AG04449 (cell line): ENCODE data around the gene FKBP5.
"Not testable (repeated sequence)": the region's sequence is repeated elsewhere in the genome, so short reads cannot be mapped to it uniquely, and the experiment has no call there.

ENCODE experiments used
- CTCF ChIA-PET: fragments of 350-600 bp; formaldehyde crosslinking; extraction: SDS; loops from one replicate; lab custom pipeline; 2021; ENCODE audit warnings: antibody characterized with exemption; lab: Yijun Ruan, JAX
- POLR2A ChIA-PET: fragments of 400-600, 350-600 bp; formaldehyde crosslinking; extraction: SDS; loops from one replicate; lab custom pipeline; 2020; ENCODE audit warnings: antibody characterized with exemption, inconsistent platforms; lab: Yijun Ruan, JAX
- DNase-seq: peaks from one replicate; pipeline ENCODE4 v3.0.0-alpha.2; 2010; ENCODE audit warnings: low read depth, low spot score
- H3K4me3 ChIP-seq: 2 replicates; pipeline ENCODE4 v1.5.1; 2011; ENCODE audit warnings: low read depth, mild to moderate bottlenecking, control low read depth, low read length
- CTCF ChIP-seq: IDR thresholded peaks from one replicate; pipeline ENCODE4 v1.5.1; 2011; ENCODE audit warnings: mild to moderate bottlenecking, moderate library complexity, low read length, control low read depth, inconsistent platforms; ENCODE audit not compliant: insufficient read depth; ENCODE audit errors: missing control alignments

FKBP5 gene

GRCh38 chr6:35541836-35542235 lies 146.9 kb downstream of the FKBP5 start:
- POLR2A ChIA-PET, result no interaction called here
- CTCF ChIA-PET, result interaction anchor here (0.7 to 2.2 kb wide), 3 partner anchors 11 to 139 kb away, joined by 3 to 8 read pairs (median 3); no protein-coding TSS in a partner anchor
- DNase-seq, result no peak
- TF ChIP-seq CTCF, result no peak
- no peak overlapping the region for H3K4me3 ChIP-seq

- DNase-seq, result no peak
- POLR2A ChIA-PET, result no interaction called here
- CTCF ChIA-PET, result interaction anchor here (1.2 to 3.6 kb wide), 3 partner anchors 13 to 198 kb away, joined by 3 to 15 read pairs (median 10); partner anchors contain the start of gene ARMC12
- H3K4me3 ChIP-seq, result no peak overlapping the region
- no peak for TF ChIP-seq CTCF
Observed at GRCh38 chr6:35539223-35539622, 149.5 kb downstream of the FKBP5 start.

- POLR2A ChIA-PET, DNase-seq, H3K4me3 ChIP-seq: not testable (repeated sequence)
- CTCF ChIA-PET, result interaction anchor here (1.3 to 4.9 kb wide), 3 partner anchors 12 to 202 kb away, joined by 3 to 36 read pairs (median 4); no protein-coding TSS in a partner anchor
Observed at GRCh38 chr6:35535847-35536246, 152.9 kb downstream of the FKBP5 start.

GRCh38 chr6:35534407-35535170 lies 154.1 kb downstream of the FKBP5 start:
- no peak for DNase-seq
- POLR2A ChIA-PET, result no interaction called here
- H3K4me3 ChIP-seq, result no peak overlapping the region
- CTCF ChIA-PET, result interaction anchor here (1.3 to 4.9 kb wide), 2 partner anchors 11 to 203 kb away, joined by 4 to 36 read pairs; no protein-coding TSS in a partner anchor
- TF ChIP-seq CTCF, result no peak

- ChIA-PET POLR2A (no interaction called here), CTCF (interaction anchor here (1.0 to 4.9 kb wide), 3 partner anchors 10 to 18 kb away, joined by 3 to 36 read pairs (median 4); no protein-coding TSS in a partner anchor)
- H3K4me3 ChIP-seq, result no peak overlapping the region
- no peak for TF ChIP-seq CTCF
- DNase-seq, result no peak
Observed at GRCh38 chr6:35533981-35534380, 154.7 kb downstream of the FKBP5 start.

- POLR2A ChIA-PET, result no interaction called here
- DNase-seq, result no peak
- TF ChIP-seq CTCF, result no peak
- CTCF ChIA-PET, result interaction anchor here (0.9 to 3.6 kb wide), 4 partner anchors 10 to 205 kb away, joined by 3 to 28 read pairs (median 14); partner anchors contain the start of genes ARMC12 and TEAD3
- H3K4me3 ChIP-seq, result no peak overlapping the region
Observed at GRCh38 chr6:35532126-35532525, 156.6 kb downstream of the FKBP5 start.
